Measurements from ENCODE around the gene SLC49A4.

DNA sequence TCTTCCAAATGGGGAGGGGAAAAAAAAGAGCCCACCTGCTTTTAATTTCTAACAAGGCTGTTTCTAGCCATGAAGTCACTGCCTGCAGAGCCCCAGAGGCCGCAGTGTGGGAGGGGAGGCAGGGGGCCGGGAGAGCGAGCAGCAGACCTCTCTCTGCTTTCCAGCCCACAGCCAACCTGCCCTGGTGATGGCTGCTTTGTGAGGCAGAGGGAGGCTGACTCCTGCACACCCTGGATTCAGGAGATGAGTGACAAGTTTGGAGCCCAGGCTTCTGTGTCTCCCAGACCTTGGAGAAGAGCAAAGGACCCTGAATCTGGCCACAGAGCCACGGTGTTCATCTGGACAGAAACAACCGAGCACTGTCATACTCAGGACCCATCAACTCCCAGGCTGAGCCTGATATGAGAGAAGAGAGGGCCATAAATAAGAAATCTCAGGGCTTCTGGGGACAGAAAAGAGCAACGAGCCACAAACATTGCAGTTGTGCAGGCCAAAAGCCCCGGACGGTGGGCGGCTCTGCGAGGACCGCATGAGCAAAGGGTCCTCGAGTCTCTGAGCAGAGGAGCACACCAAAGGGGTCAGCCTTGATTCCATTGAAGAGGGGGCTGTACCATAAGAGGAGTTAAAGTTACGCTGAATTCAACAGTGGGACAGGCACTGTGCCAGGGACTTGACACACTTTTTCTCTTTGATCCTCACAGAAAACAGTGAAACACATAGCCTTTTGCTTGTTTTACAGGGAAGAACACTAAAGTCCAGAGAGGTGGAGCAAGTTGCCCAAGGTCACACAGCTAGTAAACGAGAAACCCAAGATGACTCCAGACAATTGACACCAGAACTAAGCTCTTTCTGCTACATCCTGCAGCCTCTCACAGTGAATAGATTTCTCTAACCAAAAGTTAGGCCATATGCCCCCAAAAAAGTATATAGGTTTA is 135.5 kb downstream of the SLC49A4 start:
- TF ChIP-seq POLR2AphosphoS5 (IDR thresholded peaks at IDR 0.05) (no peak), CTCF (IDR thresholded peaks at IDR 0.05) (no peak)
